Astrocyte of the spinal cord (primary cell): ENCODE data around the gene PDE9A.
A peak's percentile ranks its signal among the peaks of the same experiment; 100 is the strongest.
"Not testable (repeated sequence)": the region's sequence is repeated elsewhere in the genome, so short reads cannot be mapped to it uniquely, and the experiment has no call there.

Source experiments
- DNase-seq: peaks from one replicate; pipeline ENCODE4 v3.0.0; 2011; ENCODE audit warnings: low read depth, low spot score
- H3K4me3 ChIP-seq: 2 replicates; pipeline ENCODE4 v1.5.1; 2011; ENCODE audit warnings: low read depth, mild to moderate bottlenecking, low read length, moderate library complexity
- CTCF ChIP-seq: IDR thresholded peaks from 2 replicates; pipeline ENCODE4 v1.5.1; 2012; ENCODE audit warnings: low read depth, mild to moderate bottlenecking, low read length, inconsistent platforms
- in situ Hi-C: cut with HindIII; loops from 2 replicates; pipeline ENCODE4 v1.10.0; 2017; ENCODE audit warnings: low sequenced_read_pairs

Gene PDE9A

GRCh38 chr21:42716074-42716473, 62.7 kb downstream of the PDE9A start:
- H3K4me3 ChIP-seq, result no peak overlapping the region
- DNase-seq, result no peak
- TF ChIP-seq CTCF, result no peak
- in situ Hi-C loops, result no loop called here

GRCh38 chr21:42720484-42720883, 67.1 kb downstream of the PDE9A start:
- in situ Hi-C loops, DNase-seq: not testable (repeated sequence)

GRCh38 chr21:42721341-42721824, 68.0 kb downstream of the PDE9A start:
- no peak for TF ChIP-seq CTCF

More at GRCh38 chr21:42720484-42720883, 67.1 kb downstream of the PDE9A start:
- H3K4me3 ChIP-seq, result not testable (repeated sequence)

GRCh38 chr21:42722153-42722552, 68.7 kb downstream of the PDE9A start:
- H3K4me3 ChIP-seq, result no peak overlapping the region
- no peak for DNase-seq
- in situ Hi-C loops, result no loop called here
- no peak for TF ChIP-seq CTCF

More at GRCh38 chr21:42721341-42721824, 68.0 kb downstream of the PDE9A start:
- in situ Hi-C loops, result no loop called here
- DNase-seq, result no peak
- H3K4me3 ChIP-seq, result no peak overlapping the region

GRCh38 chr21:42722808-42723473, 69.5 kb downstream of the PDE9A start:
- TF ChIP-seq CTCF, result no peak
- in situ Hi-C loops, result no loop called here
- H3K4me3 ChIP-seq, result no peak overlapping the region
- DNase-seq, result no peak

GRCh38 chr21:42724226-42724920, 71.0 kb downstream of the PDE9A start:
- in situ Hi-C loops, result no loop called here
- TF ChIP-seq CTCF, result no peak
- peak; percentile 83 for DNase-seq

GRCh38 chr21:42725416-42725930, 72.1 kb downstream of the PDE9A start:
- TF ChIP-seq CTCF, result no peak
- in situ Hi-C loops, result no loop called here
- DNase-seq, result no peak
- H3K4me3 ChIP-seq, result no peak overlapping the region

More at GRCh38 chr21:42724226-42724920, 71.0 kb downstream of the PDE9A start:
- no peak overlapping the region for H3K4me3 ChIP-seq
